ENCODE measurements around the gene MFSD12.
A peak's percentile ranks its signal among the peaks of the same experiment; 100 is the strongest.
"Not testable (repeated sequence)": the region's sequence is repeated elsewhere in the genome, so short reads cannot be mapped to it uniquely, and the experiment has no call there.

Gene MFSD12

DNA sequence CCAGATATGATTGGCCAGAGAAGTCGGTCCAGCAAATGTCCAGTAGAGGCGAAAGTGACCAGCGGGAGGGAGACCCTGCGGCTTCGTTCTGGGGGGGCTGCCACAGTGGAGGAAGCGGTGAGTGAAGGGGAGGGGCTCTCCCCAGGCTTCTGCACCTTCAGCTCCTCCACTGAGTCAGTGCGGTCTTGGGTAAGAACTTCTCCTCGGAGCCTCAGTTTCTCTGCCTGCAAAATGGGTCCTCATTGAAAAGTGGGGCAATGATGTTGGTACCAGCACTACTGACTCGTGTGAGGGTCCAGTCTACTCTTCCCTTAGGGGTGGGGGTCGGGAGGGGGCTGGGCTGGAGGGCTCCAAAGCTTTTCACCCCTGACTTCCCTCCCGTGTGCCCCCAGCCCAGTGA is 32.1 kb upstream of the MFSD12 start:
- in situ Hi-C loops (cut with HindIII; ENCODE audit: low pct_ligation_motif_present, low sequenced_read_pairs), result no loop called here
- no peak for DNase-seq
- Histone ChIP-seq H3K4me3 (ENCODE audit: low read depth, low read length) (no peak overlapping the region), H3K27me3 (replicated peaks) (no peaks in the 10 kb centered on the region), H3K36me3 (replicated peaks) (no peaks in the 10 kb centered on the region), H3K27ac (no peak overlapping the region)
- TF ChIP-seq, protein P1, sequence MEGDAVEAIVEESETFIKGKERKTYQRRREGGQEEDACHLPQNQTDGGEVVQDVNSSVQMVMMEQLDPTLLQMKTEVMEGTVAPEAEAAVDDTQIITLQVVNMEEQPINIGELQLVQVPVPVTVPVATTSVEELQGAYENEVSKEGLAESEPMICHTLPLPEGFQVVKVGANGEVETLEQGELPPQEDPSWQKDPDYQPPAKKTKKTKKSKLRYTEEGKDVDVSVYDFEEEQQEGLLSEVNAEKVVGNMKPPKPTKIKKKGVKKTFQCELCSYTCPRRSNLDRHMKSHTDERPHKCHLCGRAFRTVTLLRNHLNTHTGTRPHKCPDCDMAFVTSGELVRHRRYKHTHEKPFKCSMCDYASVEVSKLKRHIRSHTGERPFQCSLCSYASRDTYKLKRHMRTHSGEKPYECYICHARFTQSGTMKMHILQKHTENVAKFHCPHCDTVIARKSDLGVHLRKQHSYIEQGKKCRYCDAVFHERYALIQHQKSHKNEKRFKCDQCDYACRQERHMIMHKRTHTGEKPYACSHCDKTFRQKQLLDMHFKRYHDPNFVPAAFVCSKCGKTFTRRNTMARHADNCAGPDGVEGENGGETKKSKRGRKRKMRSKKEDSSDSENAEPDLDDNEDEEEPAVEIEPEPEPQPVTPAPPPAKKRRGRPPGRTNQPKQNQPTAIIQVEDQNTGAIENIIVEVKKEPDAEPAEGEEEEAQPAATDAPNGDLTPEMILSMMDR (IDR thresholded peaks at IDR 0.05; ENCODE audit: low read depth, low read length, missing control alignments), result no peak

DNA sequence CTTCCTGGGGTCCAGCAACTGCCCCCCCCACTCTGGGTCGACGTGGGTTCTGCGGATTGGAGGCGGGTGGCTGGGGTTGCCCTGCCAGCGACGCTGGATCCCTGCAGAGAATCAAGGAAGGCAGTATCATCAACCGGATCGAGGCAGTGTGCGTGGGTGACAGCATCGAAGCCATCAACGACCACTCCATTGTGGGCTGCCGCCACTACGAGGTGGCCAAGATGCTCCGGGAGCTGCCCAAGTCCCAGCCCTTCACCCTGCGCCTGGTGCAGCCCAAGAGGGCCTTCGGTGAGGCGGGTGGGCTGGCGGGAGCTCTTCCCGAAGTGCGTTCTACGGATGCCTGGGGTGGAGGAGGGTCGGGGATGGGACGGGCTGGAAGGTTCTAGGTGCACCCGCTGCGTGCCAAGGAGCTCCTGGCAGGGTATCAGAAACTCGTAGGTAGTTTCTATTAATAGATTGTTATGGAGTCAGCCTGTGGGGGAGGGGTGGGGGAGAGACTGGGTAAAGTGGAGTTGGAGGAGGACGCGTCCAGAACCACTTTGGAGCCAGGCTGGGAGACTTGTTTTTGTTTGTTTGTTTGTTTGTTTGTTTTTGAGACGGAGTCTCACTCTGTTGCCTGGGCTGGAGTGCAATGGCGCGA is 29.4 kb upstream of the MFSD12 start:
- no peaks in the 10 kb centered on the region for H3K36me3 ChIP-seq (replicated peaks)
- in situ Hi-C loops (cut with HindIII; ENCODE audit: low pct_ligation_motif_present, low sequenced_read_pairs), result no loop called here
- TF ChIP-seq, protein P1 (IDR thresholded peaks at IDR 0.05; ENCODE audit: low read depth, low read length, missing control alignments), result no peak
- no peak overlapping the region for H3K27ac ChIP-seq
- no peak overlapping the region for H3K4me3 ChIP-seq (ENCODE audit: low read depth, low read length)
- DNase-seq, result no peak
- no peaks in the 10 kb centered on the region for H3K27me3 ChIP-seq (replicated peaks)

DNA sequence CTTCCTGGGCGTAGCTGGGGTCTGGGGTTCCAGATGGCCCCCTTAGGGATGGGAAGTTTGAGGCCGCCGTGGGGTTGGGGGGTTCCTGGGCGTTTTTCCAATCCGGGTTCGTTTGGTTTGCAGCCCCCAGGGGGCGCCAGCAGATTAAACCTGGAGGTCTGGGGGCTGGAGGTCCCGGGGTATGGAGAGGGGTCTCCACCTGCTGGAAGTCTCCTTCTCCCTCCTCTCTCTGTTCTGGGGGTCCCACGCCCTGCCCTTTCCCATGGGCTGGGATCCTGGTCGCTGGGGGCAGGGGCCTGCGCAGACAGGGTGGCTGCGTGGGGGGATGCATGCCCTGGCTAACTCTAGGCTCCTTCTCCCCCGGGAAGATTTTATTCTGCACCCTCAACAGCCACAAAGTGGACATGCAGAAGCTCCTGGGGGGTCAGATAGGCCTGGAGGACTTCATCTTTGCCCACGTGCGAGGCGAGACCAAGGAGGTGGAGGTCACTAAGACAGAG is 28.8 kb upstream of the MFSD12 start:
- Histone ChIP-seq H3K4me3 (ENCODE audit: low read depth, low read length) (peak overlapping the region; percentile 45), H3K27me3 (replicated peaks) (no peaks in the 10 kb centered on the region), H3K36me3 (replicated peaks) (no peaks in the 10 kb centered on the region), H3K27ac (no peak overlapping the region)
- TF ChIP-seq, protein P1 (IDR thresholded peaks at IDR 0.05; ENCODE audit: low read depth, low read length, missing control alignments), result peak; percentile 79
- in situ Hi-C loops (cut with HindIII; ENCODE audit: low pct_ligation_motif_present, low sequenced_read_pairs), result no loop called here
- no peak for DNase-seq

DNA sequence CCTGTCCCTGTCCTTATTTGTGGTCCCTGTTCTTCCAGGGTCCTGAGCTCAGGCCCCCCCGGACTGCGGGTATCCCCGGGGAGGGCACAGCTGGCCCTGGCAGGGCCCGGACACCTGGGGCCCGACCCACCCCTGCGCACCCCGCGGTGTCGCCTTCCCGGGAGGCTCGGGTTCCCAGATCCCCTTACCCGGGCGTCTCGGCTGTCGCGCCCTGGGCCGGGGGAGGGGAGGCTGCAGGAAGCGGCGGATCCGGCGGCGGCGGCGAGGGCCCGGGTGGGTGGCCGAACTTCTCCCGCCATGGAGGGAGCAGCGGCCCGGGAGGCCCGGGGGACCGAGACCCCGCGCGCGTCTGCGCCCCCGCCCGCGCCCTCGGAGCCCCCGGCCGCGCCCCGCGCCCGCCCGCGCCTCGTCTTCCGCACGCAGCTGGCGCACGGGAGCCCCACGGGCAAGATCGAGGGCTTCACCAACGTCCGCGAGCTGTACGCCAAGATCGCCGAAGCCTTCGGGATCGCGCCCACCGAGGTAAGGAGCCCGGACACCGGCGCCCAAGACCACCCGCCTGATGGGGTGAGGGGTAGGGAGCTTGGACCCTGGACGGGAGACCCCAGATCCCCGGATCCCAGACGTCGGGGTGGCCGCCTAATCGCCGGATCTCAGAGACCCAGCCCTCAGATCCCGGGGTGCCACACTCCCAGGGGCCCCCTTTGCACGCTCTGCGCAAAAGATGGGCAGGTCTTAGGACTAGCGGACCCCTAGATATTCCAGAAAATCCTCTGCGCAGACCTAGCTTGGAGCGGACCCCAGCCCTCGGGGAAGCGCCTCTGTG is 28.1 kb upstream of the MFSD12 start, which contains the start of gene GIPC3:
Gene GIPC3, plus strand, starts transcription at position 178 of the 826 bp plus-strand sequence. Its CDS starts 120 bp downstream, at position 298.
- peak within 1 kb of the TSS; percentile 45 for H3K4me3 ChIP-seq (ENCODE audit: low read depth, low read length)
- TF ChIP-seq, protein P1 (IDR thresholded peaks at IDR 0.05; ENCODE audit: low read depth, low read length, missing control alignments), result no peak

DNA sequence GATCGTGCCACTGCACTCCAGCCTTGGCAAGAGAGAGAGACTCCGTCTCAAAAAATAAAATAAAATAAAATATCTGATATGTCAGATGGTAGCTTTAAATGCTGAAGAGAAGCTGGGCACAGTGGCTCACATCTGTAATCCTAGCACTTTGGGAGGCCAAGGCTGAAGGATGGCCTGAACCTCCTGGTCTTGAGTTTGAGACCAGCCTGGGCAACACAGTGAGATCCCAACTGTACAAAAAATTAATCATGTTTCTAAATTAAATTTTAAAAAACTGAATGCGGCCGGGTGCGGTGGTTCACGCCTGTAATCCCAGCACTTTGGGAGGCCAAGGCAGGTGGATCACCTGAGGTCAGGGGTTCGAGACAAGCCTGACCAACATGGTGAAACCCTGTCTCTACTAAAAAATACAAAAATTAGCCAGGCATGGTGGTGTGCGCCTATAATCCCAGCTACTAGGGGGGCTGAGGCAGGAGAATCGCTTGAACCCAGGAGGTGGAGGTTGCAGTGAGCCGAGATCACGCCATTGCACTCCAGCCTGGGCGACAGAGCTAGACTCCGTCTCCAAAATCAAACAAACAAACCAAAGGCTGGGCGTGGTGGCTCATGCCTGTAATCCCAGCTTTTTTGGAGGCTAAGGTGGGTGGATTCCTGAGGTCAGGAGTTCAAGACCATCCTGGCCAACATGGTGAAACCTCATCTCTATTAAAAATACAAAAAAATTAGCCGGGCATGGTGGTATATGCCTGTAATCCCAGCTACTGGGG is 26.8 kb upstream of the MFSD12 start:
- H3K4me3 ChIP-seq (ENCODE audit: low read depth, low read length); in situ Hi-C loops (cut with HindIII; ENCODE audit: low pct_ligation_motif_present, low sequenced_read_pairs); DNase-seq; H3K27ac ChIP-seq; H3K36me3 ChIP-seq (replicated peaks); H3K27me3 ChIP-seq (replicated peaks): not testable (repeated sequence)

More for the DNA sequence above, 28.1 kb upstream of the MFSD12 start, which contains the start of gene GIPC3:
- no peaks in the 10 kb centered on the region for H3K36me3 ChIP-seq (replicated peaks)
- no peaks in the 10 kb centered on the region for H3K27me3 ChIP-seq (replicated peaks)
- H3K27ac ChIP-seq, result no peak within 1 kb of the TSS
- in situ Hi-C loops (cut with HindIII; ENCODE audit: low pct_ligation_motif_present, low sequenced_read_pairs), result no loop called here
- DNase-seq, result no peak

DNA sequence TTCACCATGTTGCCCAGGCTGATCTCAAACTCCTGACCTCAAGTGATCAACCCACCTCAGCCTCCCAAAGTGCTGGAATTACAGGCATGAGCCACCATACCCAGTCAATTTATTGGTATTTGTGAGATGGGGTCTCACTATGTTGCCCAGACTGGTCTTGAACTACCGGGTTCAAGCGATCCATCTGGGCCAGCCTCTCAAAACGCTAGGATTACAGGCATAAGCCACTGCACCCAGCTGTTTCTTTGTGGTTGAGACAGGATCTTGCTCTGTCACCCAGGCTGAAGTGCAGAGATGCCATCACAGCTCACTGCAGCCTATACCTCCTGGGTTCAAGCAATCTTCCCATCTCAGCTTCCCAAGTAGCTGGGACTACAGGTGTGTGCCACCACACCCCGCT is 24.4 kb upstream of the MFSD12 start:
- H3K27ac ChIP-seq; in situ Hi-C loops (cut with HindIII; ENCODE audit: low pct_ligation_motif_present, low sequenced_read_pairs); DNase-seq; H3K4me3 ChIP-seq (ENCODE audit: low read depth, low read length); H3K27me3 ChIP-seq (replicated peaks); H3K36me3 ChIP-seq (replicated peaks): not testable (repeated sequence)
